Measurements from ENCODE around the gene ALDOC.

GRCh38 chr17:28577466-28577824, 750 bp upstream of the ALDOC start:
- TF ChIP-seq SUZ12 (IDR thresholded peaks at IDR 0.05; ENCODE audit: extremely low read depth, insufficient read depth, insufficient read length), result no peak
- TF ChIP-seq ZNF274 (IDR thresholded peaks at IDR 0.05; ENCODE audit: low read depth, low read length), result no peak
- TF ChIP-seq YY1 (IDR thresholded peaks at IDR 0.05; ENCODE audit: insufficient read depth, insufficient read length), result no peak
